OCI-LY7 (cell line): ENCODE measurements around the gene BICD1. TPM values are rescaled to one million over a fixed set of nuclear protein-coding genes. Genes with fewer than 3 reads are reported as not detected.

Source experiments
- BruUV-seq: library from RNA; stranded (reverse); fragments of 400-500 nt; replicated peaks from 2 replicates; lab custom pipeline; 2021; lab: Mats Ljungman, UMichigan
- CTCF ChIA-PET: fragments of 300-600 bp; sonication (Branson Sonifier 250); formaldehyde crosslinking; loops from one replicate; lab custom pipeline; 2022; ENCODE audit warnings: antibody characterized with exemption; ENCODE audit not compliant: unreplicated experiment; lab: Charles Lee
- POLR2A ChIA-PET: fragments of 300-600 bp; sonication (Branson Sonifier 250); formaldehyde crosslinking; loops from one replicate; lab custom pipeline; 2022; ENCODE audit warnings: antibody characterized with exemption; lab: Charles Lee
- DNase-seq: peaks from one replicate; pipeline ENCODE4 v3.0.0-alpha.2; 2015; ENCODE audit warnings: low spot score
- H2AFZ ChIP-seq: fragments of 200-600 bp; sonication (generic), shearing (Covaris generic); 2 replicates; pipeline ENCODE4 v1.6.1; 2014; ENCODE audit warnings: mild to moderate bottlenecking, antibody characterized with exemption, low read length, moderate library complexity
- H3K27ac ChIP-seq: fragments of 200-600 bp; sonication (generic); 2 replicates; pipeline ENCODE4 v1.5.1; 2014; ENCODE audit warnings: mixed run types, low read depth, mild to moderate bottlenecking, moderate library complexity, low read length, inconsistent platforms; ENCODE audit not compliant: poor library complexity, severe bottlenecking
- H3K36me3 ChIP-seq: fragments of 200-600 bp; sonication (generic); 2 replicates; pipeline ENCODE4 v1.6.1; 2014; ENCODE audit warnings: mild to moderate bottlenecking, antibody characterized with exemption, low read length, moderate library complexity, mixed read lengths; ENCODE audit not compliant: insufficient read depth
- H3K4me1 ChIP-seq: fragments of 200-600 bp; sonication (generic); 2 replicates; pipeline ENCODE4 v1.5.1; 2014; ENCODE audit warnings: mild to moderate bottlenecking, low read length; ENCODE audit not compliant: insufficient read depth, poor library complexity, severe bottlenecking
- H3K4me2 ChIP-seq: fragments of 200-600 bp; sonication (generic); 2 replicates; pipeline ENCODE4 v1.6.1; 2014; ENCODE audit warnings: mild to moderate bottlenecking, low read length
- H3K4me3 ChIP-seq: fragments of 200-600 bp; sonication (generic); 2 replicates; pipeline ENCODE4 v1.5.1; 2014; ENCODE audit warnings: mild to moderate bottlenecking, low read depth, low read length; ENCODE audit not compliant: poor library complexity, severe bottlenecking
- H3K79me2 ChIP-seq: fragments of 200-600 bp; sonication (generic); 2 replicates; pipeline ENCODE4 v1.6.1; 2016; ENCODE audit warnings: low read depth, mild to moderate bottlenecking, low read length, moderate library complexity, mixed read lengths; ENCODE audit not compliant: insufficient read depth
- H3K9me2 ChIP-seq: fragments of 200-600 bp; sonication (generic); 2 replicates; pipeline ENCODE4 v1.6.1; 2016; ENCODE audit warnings: mild to moderate bottlenecking, low read length, mixed read lengths; ENCODE audit not compliant: insufficient read depth
- H3K9me3 ChIP-seq: fragments of 200-600 bp; sonication (generic); 2 replicates; pipeline ENCODE4 v1.6.1; 2014; ENCODE audit warnings: mild to moderate bottlenecking, mixed run types, low read length, mixed read lengths
- H4K20me1 ChIP-seq: fragments of 200-600 bp; sonication (generic); 2 replicates; pipeline ENCODE4 v1.6.1; 2014; ENCODE audit warnings: mild to moderate bottlenecking, antibody characterized with exemption, low read length, moderate library complexity, mixed read lengths; ENCODE audit not compliant: insufficient read depth
- CTCF ChIP-seq: fragments of 200-600 bp; sonication (generic); conservative IDR thresholded peaks from 2 replicates; pipeline ENCODE4 v1.5.1; 2014; ENCODE audit warnings: mild to moderate bottlenecking, antibody characterized with exemption, low read length, moderate library complexity, mixed read lengths
- EZH2phosphoT487 ChIP-seq: fragments of 200-600 bp; sonication (generic); IDR thresholded peaks from 2 replicates; pipeline ENCODE4 v1.6.1; 2018; ENCODE audit warnings: low read depth, borderline replicate concordance, mild to moderate bottlenecking, mixed run types, antibody characterized with exemption, low read length, moderate library complexity, mixed read lengths
- intact Hi-C: fragments of 100-400 bp; cut with micrococcal nuclease; formaldehyde crosslinking; loops from one replicate; pipeline ENCODE4 v1.10.0; 2022; ENCODE audit not compliant: unreplicated experiment
- total RNA-seq, 2 experiments: library from RNA; depleted of rRNA in 1 of 2; stranded (reverse); fragments of >200 nt in 1 of 2; shearing (Covaris generic) in 1 of 2; gene quantifications; 2 replicates each; pipeline ENCODE4 v1.2.3, GENCODE V29; 2014 to 2022

Gene BICD1
- total RNA-seq, 2 experiments from 2014 or later, result 42.9 to 88.2 TPM

- ChIA-PET POLR2A (interaction anchor here (0.8 kb wide), 1 partner anchor 20 kb away, joined by 3 read pairs; no protein-coding TSS in a partner anchor), CTCF (no interaction called here)
- Histone ChIP-seq H3K9me2 (no peaks in the 10 kb centered on the region), H3K9me3 (no peaks in the 10 kb centered on the region), H3K4me2 (no peak overlapping the region), H2AFZ (no peak overlapping the region), H3K27ac (no peak overlapping the region), H4K20me1 (no peaks in the 10 kb centered on the region), H3K4me3 (no peak overlapping the region), H3K4me1 (no peaks in the 10 kb centered on the region), H3K36me3 (no peaks in the 10 kb centered on the region; the same call in 1 of the 2 replicates), H3K79me2 (no peaks in the 10 kb centered on the region)
- intact Hi-C loops, result no loop called here
- no TSS peak for BruUV-seq
- no peak for TF ChIP-seq CTCF
- TF ChIP-seq EZH2phosphoT487, result no peak
- DNase-seq, result no peak
These were observed 34.5 kb upstream of the BICD1 start for GRCh38 chr12:32072102-32072501.

GRCh38 chr12:32074432-32074831 lies 32.2 kb upstream of the BICD1 start:
- no peaks in the 10 kb centered on the region for H4K20me1 ChIP-seq
- H3K36me3 ChIP-seq, result no peaks in the 10 kb centered on the region; the same call in 1 of the 2 replicates
- intact Hi-C loops, result no loop called here
- H3K4me3 ChIP-seq, result no peak overlapping the region
- H3K27ac ChIP-seq, result no peak overlapping the region
- H2AFZ ChIP-seq, result no peak overlapping the region
- no peak overlapping the region for H3K4me2 ChIP-seq
- ChIA-PET CTCF (no interaction called here), POLR2A (interaction anchor here (0.7 kb wide), 1 partner anchor 10 kb away, joined by 3 read pairs; no protein-coding TSS in a partner anchor)
- H3K4me1 ChIP-seq, result no peaks in the 10 kb centered on the region
- no TSS peak for BruUV-seq
- no peaks in the 10 kb centered on the region for H3K9me2 ChIP-seq
- H3K79me2 ChIP-seq, result no peaks in the 10 kb centered on the region
- TF ChIP-seq CTCF, result no peak
- no peak for TF ChIP-seq EZH2phosphoT487
- no peaks in the 10 kb centered on the region for H3K9me3 ChIP-seq
- DNase-seq, result no peak

- Histone ChIP-seq H4K20me1 (no peaks in the 10 kb centered on the region), H3K4me2 (no peak overlapping the region), H3K79me2 (no peaks in the 10 kb centered on the region), H3K9me3 (no peaks in the 10 kb centered on the region), H3K9me2 (no peaks in the 10 kb centered on the region), H3K4me3 (no peak overlapping the region), H3K27ac (no peak overlapping the region), H3K36me3 (no peaks in the 10 kb centered on the region; the same call in 1 of the 2 replicates), H2AFZ (no peak overlapping the region), H3K4me1 (no peaks in the 10 kb centered on the region)
- DNase-seq, result no peak
- TF ChIP-seq CTCF, result no peak
- TF ChIP-seq EZH2phosphoT487, result no peak
- CTCF ChIA-PET, result no interaction called here
- BruUV-seq, result no TSS peak
- intact Hi-C loops, result no loop called here
- POLR2A ChIA-PET, result interaction anchor here (0.6 to 1.6 kb wide), 4 partner anchors 13 to 565 kb away, joined by 3 to 6 read pairs (median 4); no protein-coding TSS in a partner anchor
These were observed 29.7 kb upstream of the BICD1 start for GRCh38 chr12:32076941-32077340.
